Hypothalamus (tissue), 51 donors: ENCODE measurements around the gene NOC4L.

ENCODE experiments used
- DNase-seq, 51 donors: peaks; one replicate each; lab custom pipeline; 2025; lab: John Stamatoyannopoulos, UW

NOC4L gene

GRCh38 chr12:132191715-132192553 is 47.7 kb downstream of the NOC4L start:
- DNase-seq, result no peak

- DNase-seq, result no peak
These were observed 49.8 kb downstream of the NOC4L start for GRCh38 chr12:132194056-132194455.

GRCh38 chr12:132194556-132194955 is 50.3 kb downstream of the NOC4L start:
- no peak for DNase-seq

GRCh38 chr12:132195242-132195641 is 51.0 kb downstream of the NOC4L start:
- peak in 1 of 51 donors; percentile 7 for DNase-seq

- no peak for DNase-seq
These were observed 52.0 kb downstream of the NOC4L start for GRCh38 chr12:132196038-132196872.

GRCh38 chr12:132196873-132197390 is 52.7 kb downstream of the NOC4L start:
- no peak for DNase-seq

- peak in 18 of 51 donors; percentile 10 to 61 (median 36) for DNase-seq
These were observed 53.5 kb downstream of the NOC4L start for GRCh38 chr12:132197581-132198354.

GRCh38 chr12:132199101-132199500 is 54.8 kb downstream of the NOC4L start:
- no peak for DNase-seq

GRCh38 chr12:132199526-132200319 is 55.5 kb downstream of the NOC4L start:
- peak in 7 of 51 donors; percentile 23 to 44 (median 37) for DNase-seq

- DNase-seq, result no peak
These were observed 56.5 kb downstream of the NOC4L start for GRCh38 chr12:132200800-132201199.

- no peak for DNase-seq
These were observed 57.3 kb downstream of the NOC4L start for GRCh38 chr12:132201391-132202120.
